Activated T-cell treated with anti-CD3 and anti-CD28 coated beads, Interleukin-2, amount 50 U/mL, for 4 hours (primary cell): ENCODE measurements around the gene OR7D2. TPM values are rescaled to one million over a fixed set of nuclear protein-coding genes. Genes with fewer than 3 reads are reported as not detected.
A peak's percentile ranks its signal among the peaks of the same experiment; 100 is the strongest.
"Not testable (repeated sequence)": the region's sequence is repeated elsewhere in the genome, so short reads cannot be mapped to it uniquely, and the experiment has no call there.

Source experiments
- ATAC-seq, 2 donors: fragments of 200-7000 bp; cut with Tn5 transposase; one replicate each; pipeline ENCODE4 v1.10.0; 2021
- DNase-seq: peaks from one replicate; pipeline ENCODE4 v3.0.0-alpha.2; 2020
- H3K27me3 Mint-ChIP-seq: one replicate; pipeline ENCODE4 v1.8.0; 2021; ENCODE audit warnings: low read depth, mixed read lengths
- H3K36me3 Mint-ChIP-seq: one replicate; pipeline ENCODE4 v1.8.0; 2022; ENCODE audit warnings: mixed read lengths; ENCODE audit not compliant: insufficient read depth
- H3K4me1 Mint-ChIP-seq: one replicate; pipeline ENCODE4 v1.8.0; 2021; ENCODE audit warnings: low read depth, mixed read lengths
- H3K4me3 Mint-ChIP-seq: one replicate; pipeline ENCODE4 v1.8.0; 2021; ENCODE audit warnings: mild to moderate bottlenecking, moderate library complexity, mixed read lengths
- H3K9me3 Mint-ChIP-seq: one replicate; pipeline ENCODE4 v1.8.0; 2021; ENCODE audit warnings: mixed read lengths
- total RNA-seq, 3 donors: library from RNA; stranded (reverse); gene quantifications; one replicate each; pipeline ENCODE4 v1.2.1, GENCODE V29; 2021

OR7D2 gene
- total RNA-seq, 3 donors from 2014 or later, result 0.10 to 0.24 TPM; not detected in 1

GRCh38 chr19:9165261-9165660, 13.5 kb upstream of the OR7D2 start:
- no peak for DNase-seq
- no peak for ATAC-seq
- Mint-ChIP-seq H3K4me1 (no peaks in the 10 kb centered on the region), H3K27me3 (no peaks in the 10 kb centered on the region), H3K9me3 (peaks cover 9% of the 10 kb centered on the region), H3K4me3 (no peak overlapping the region), H3K36me3 (peaks cover 49% of the 10 kb centered on the region)

- Mint-ChIP-seq H3K36me3 (peaks cover 33% of the 10 kb centered on the region), H3K4me3 (no peak overlapping the region), H3K9me3 (no peaks in the 10 kb centered on the region), H3K4me1 (no peaks in the 10 kb centered on the region), H3K27me3 (no peaks in the 10 kb centered on the region)
- ATAC-seq, result no peak
- no peak for DNase-seq
Measured at GRCh38 chr19:9166846-9167245, 11.9 kb upstream of the OR7D2 start.

- H3K4me1 Mint-ChIP-seq, result no peaks in the 10 kb centered on the region
- H3K36me3 Mint-ChIP-seq, result peaks cover 2% of the 10 kb centered on the region
- ATAC-seq (no peak), DNase-seq (no peak)
- no peaks in the 10 kb centered on the region for H3K27me3 Mint-ChIP-seq
- H3K9me3 Mint-ChIP-seq, result no peaks in the 10 kb centered on the region
- H3K4me3 Mint-ChIP-seq, result no peak overlapping the region
Measured at GRCh38 chr19:9171393-9171991, 7.3 kb upstream of the OR7D2 start.

GRCh38 chr19:9175326-9175725, 3.5 kb upstream of the OR7D2 start:
- Mint-ChIP-seq H3K4me3 (no peak overlapping the region), H3K9me3 (no peaks in the 10 kb centered on the region), H3K27me3 (peaks cover 8% of the 10 kb centered on the region), H3K4me1 (no peaks in the 10 kb centered on the region), H3K36me3 (no peaks in the 10 kb centered on the region)
- no peak for ATAC-seq
- DNase-seq, result no peak

- Mint-ChIP-seq H3K9me3 (peaks cover 9% of the 10 kb centered on the region), H3K4me3 (no peak overlapping the region), H3K36me3 (no peaks in the 10 kb centered on the region), H3K27me3 (peaks cover 10% of the 10 kb centered on the region), H3K4me1 (no peaks in the 10 kb centered on the region)
- DNase-seq (no peak), ATAC-seq (no peak)
Measured at GRCh38 chr19:9183000-9183399, 4.2 kb downstream of the OR7D2 start.

GRCh38 chr19:9187191-9187590, 8.4 kb downstream of the OR7D2 start:
- peaks cover 24% of the 10 kb centered on the region for H3K27me3 Mint-ChIP-seq

GRCh38 chr19:9189535-9189934, 10.8 kb downstream of the OR7D2 start:
- Mint-ChIP-seq H3K9me3 (peaks cover 23% of the 10 kb centered on the region), H3K36me3 (no peaks in the 10 kb centered on the region), H3K4me3 (no peak overlapping the region), H3K4me1 (no peaks in the 10 kb centered on the region), H3K27me3 (peaks cover 38% of the 10 kb centered on the region)
- DNase-seq (no peak), ATAC-seq (no peak)

More at GRCh38 chr19:9187191-9187590, 8.4 kb downstream of the OR7D2 start:
- H3K4me1 Mint-ChIP-seq, result no peaks in the 10 kb centered on the region
- ATAC-seq, result no peak
- no peak overlapping the region for H3K4me3 Mint-ChIP-seq
- H3K9me3 Mint-ChIP-seq, result peaks cover 23% of the 10 kb centered on the region
- H3K36me3 Mint-ChIP-seq, result no peaks in the 10 kb centered on the region
- DNase-seq, result no peak

GRCh38 chr19:9198044-9198443, 19.3 kb downstream of the OR7D2 start:
- not testable (repeated sequence) for H3K4me3 Mint-ChIP-seq, ATAC-seq, H3K36me3 Mint-ChIP-seq, H3K9me3 Mint-ChIP-seq, DNase-seq, H3K4me1 Mint-ChIP-seq
- H3K27me3 Mint-ChIP-seq, result peaks cover 29% of the 10 kb centered on the region

GRCh38 chr19:9205501-9206113, 26.8 kb downstream of the OR7D2 start:
- H3K4me3 Mint-ChIP-seq, result peak overlapping the region; percentile 51
- ATAC-seq, result peak; percentile 62 to 66
- H3K4me1 Mint-ChIP-seq, result peaks cover 5% of the 10 kb centered on the region
- no peaks in the 10 kb centered on the region for H3K36me3 Mint-ChIP-seq
- H3K27me3 Mint-ChIP-seq, result peaks cover 12% of the 10 kb centered on the region
- no peaks in the 10 kb centered on the region for H3K9me3 Mint-ChIP-seq
- peak; percentile 57 for DNase-seq

- H3K27me3 Mint-ChIP-seq, result peaks cover 9% of the 10 kb centered on the region
- H3K4me1 Mint-ChIP-seq, result no peaks in the 10 kb centered on the region
- ATAC-seq (no peak), DNase-seq (no peak)
- no peaks in the 10 kb centered on the region for H3K36me3 Mint-ChIP-seq
- H3K9me3 Mint-ChIP-seq, result peaks cover 12% of the 10 kb centered on the region
- H3K4me3 Mint-ChIP-seq, result no peak within 1 kb of the TSS
Measured at GRCh38 chr19:9219489-9219888, 40.7 kb downstream of the OR7D2 start, which contains the start of gene OR7D4. TSS of gene OR7D4 (minus strand) at chr19:9219589. CDS start at chr19:9214837, 4,752 bp downstream.

Other genes with a start within 250 kb of the OR7D2 start
- gene MUC16, start 168.6 kb upstream of the OR7D2 start, total RNA-seq, result under 1 TPM in 1 of 3 donors, not detected in 2; 0.03 TPM
- gene OR1M1, start 91.9 kb upstream of the OR7D2 start, total RNA-seq, result not detected
- not detected for gene OR7G2, start 71.5 kb upstream of the OR7D2 start, total RNA-seq
- gene OR7G1, start 63.2 kb upstream of the OR7D2 start, total RNA-seq, result not detected
- gene OR7G3, start 52.0 kb upstream of the OR7D2 start, total RNA-seq, result not detected
- 10 to 100 TPM; 53.6 to 57.4 (median 56.4) TPM for gene ZNF317, start 38.6 kb upstream of the OR7D2 start, total RNA-seq
- not detected for gene OR7D4, start 40.6 kb downstream of the OR7D2 start, total RNA-seq
- gene OR7E24, start 72.0 kb downstream of the OR7D2 start, total RNA-seq, result not detected
- gene ZNF699, start 130.9 kb downstream of the OR7D2 start, total RNA-seq, result 1 to 10 TPM; 3.5 to 5.6 (median 3.8) TPM
- 10 to 100 TPM in 1 of 3 donors, 1 to 10 TPM in 2; 6.6 to 11.0 (median 8.2) TPM for gene ZNF559, start 145.2 kb downstream of the OR7D2 start, total RNA-seq
- gene ZNF177, start 184.0 kb downstream of the OR7D2 start, total RNA-seq, result under 1 TPM in 2 of 3 donors, not detected in 1; 0.27 to 0.37 TPM